HG03342 (cell line): Measurements from ENCODE around the gene OBSL1.

Experiments
- ATAC-seq: cut with Tn5 transposase; IDR thresholded peaks from one replicate; pipeline ENCODE4 v1.9.1; 2021; ENCODE audit warnings: mild to moderate bottlenecking, moderate library complexity; ENCODE audit not compliant: unreplicated experiment

The OBSL1 gene

DNA sequence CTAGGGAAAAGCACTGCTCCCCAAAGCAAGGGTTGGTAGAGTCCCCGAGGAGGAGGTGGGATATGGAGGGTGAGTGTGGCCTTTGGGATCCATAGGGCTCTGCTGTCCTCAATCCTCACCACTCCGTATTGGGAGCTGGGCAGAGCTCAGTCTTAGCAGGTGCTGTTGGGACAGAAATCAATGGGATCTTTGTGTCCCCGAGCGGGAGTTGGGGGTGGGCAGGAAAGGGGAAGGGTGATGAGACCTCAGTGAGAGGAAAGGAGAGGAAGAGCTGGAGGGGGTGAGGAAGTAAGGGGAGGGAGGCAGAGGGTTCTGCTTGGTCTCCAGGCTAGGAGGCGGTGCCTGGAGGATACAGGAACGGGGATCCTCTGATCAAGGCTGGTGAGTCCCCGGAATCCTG, 54.5 kb downstream of the OBSL1 start:
- no peak for ATAC-seq

- no peak for ATAC-seq
These were observed 55.3 kb downstream of the OBSL1 start for GRCh38 chr2:219515874-219516629.

GRCh38 chr2:219514836-219515235, 56.5 kb downstream of the OBSL1 start:
- no peak for ATAC-seq

DNA sequence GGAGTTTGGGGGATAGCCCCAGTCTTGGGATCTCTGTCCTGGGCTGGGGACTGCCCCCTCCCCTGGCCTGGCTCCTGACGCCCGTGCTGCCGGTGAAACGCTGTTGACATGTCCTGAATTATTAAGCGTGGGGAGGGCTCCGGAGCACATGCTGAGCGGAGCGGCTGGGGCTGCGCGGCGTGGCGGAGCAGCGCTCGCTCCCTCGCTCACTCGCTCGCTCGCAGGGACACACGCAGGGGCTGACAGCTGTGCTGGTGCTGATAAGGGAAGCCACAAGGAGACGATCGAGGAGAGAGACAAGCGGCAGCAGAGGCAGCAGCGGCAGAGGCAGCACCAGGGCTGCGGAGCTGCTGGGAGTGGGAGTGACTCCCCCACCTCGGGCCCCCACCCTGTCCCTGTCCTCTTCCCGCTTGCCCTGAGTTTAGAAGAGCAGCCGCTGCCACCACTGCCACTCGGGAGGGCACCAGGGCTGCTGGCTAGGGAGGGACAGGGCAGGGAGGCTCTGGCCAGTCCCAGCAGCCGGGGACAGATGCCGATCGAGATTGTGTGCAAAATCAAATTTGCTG, 57.1 kb downstream of the OBSL1 start, which contains the start of gene ASIC4:
TSS of gene ASIC4 (plus strand) at position 287 of the 566 bp plus-strand sequence. CDS start at position 530, 243 bp downstream.
- no peak for ATAC-seq

GRCh38 chr2:219513787-219514186, 57.6 kb downstream of the OBSL1 start:
- no peak for ATAC-seq

- ATAC-seq = no peak
These were observed 58.7 kb downstream of the OBSL1 start for GRCh38 chr2:219512524-219513216.

GRCh38 chr2:219511547-219512325, 59.6 kb downstream of the OBSL1 start:
- no peak for ATAC-seq

GRCh38 chr2:219510512-219511135, 60.7 kb downstream of the OBSL1 start:
- ATAC-seq = no peak

DNA sequence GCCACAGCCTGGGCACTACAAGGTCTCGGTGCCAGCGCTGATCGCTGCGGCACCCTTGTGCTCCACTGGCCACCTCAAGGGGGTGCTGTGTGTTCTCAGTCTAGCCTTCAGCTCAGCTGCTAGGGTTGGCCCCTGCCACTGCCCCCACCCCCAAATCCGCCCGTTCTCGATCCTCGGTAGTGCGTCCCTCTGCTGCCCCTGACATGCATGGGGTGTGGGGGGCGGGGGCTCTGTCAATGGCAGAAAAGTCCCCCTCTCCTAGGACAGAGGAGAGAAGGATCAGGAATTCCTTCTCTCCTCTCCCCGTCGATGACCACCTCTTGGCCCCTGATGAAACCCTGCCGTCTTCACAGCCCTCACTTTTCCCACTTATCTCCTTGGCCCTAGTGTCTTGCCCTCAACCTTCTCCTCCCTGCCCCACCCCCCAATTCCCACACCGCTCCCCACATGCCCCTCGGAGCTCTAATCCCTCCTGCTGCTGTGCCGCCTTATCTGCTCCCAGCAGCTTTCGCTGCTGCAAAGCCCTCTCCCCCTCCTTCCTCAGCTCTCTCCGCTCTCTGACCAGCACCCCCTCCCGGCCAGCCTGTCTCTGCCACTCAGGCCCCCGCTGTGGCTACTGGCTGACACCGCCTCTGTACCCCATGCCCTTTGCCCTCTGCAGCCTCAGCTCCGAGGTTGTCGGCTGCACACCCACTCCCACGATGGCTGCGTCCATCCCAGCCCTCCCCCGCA, 61.4 kb downstream of the OBSL1 start:
- peak; percentile 66 for ATAC-seq

DNA sequence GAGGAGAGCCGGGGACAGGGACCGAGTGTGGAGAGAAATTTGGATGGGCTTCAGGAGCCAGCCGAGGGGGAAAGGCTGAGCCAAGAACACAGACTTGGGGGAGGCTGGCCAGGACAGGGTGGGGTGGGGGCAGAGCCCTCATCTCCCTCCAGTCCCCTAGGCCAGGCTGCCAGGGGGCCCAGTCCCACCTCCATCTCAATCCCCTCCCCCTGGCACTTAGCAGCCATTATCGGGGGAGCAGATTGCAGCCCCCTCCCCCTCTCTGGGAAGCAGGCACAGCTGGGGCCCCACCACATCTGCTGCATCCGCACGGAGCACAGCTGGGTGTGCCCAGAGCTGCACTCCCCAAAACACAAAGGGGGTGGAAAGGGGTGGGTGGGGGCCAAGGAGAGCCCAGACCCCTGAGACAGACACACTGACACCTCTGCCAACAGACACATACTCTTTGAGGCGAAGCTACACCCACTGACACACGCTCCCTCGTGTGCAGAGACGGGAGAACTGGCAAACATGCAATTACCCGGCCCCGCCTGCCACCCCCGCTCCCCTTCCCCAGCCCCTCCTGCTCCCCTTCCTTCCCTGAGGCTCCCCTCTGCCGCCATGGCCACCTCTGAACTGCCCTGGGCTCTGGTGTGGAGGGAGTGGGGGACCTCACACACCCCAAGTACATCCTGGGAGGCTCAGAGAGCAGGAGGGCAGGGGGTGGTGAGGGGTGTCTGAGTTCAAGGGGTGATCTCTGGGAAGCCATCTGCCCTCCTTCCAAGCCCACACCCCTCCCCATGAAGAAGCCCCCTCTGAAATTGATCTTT, 62.2 kb downstream of the OBSL1 start:
- ATAC-seq = no peak

- ATAC-seq = no peak
These were observed 63.0 kb downstream of the OBSL1 start for GRCh38 chr2:219508444-219508734.

DNA sequence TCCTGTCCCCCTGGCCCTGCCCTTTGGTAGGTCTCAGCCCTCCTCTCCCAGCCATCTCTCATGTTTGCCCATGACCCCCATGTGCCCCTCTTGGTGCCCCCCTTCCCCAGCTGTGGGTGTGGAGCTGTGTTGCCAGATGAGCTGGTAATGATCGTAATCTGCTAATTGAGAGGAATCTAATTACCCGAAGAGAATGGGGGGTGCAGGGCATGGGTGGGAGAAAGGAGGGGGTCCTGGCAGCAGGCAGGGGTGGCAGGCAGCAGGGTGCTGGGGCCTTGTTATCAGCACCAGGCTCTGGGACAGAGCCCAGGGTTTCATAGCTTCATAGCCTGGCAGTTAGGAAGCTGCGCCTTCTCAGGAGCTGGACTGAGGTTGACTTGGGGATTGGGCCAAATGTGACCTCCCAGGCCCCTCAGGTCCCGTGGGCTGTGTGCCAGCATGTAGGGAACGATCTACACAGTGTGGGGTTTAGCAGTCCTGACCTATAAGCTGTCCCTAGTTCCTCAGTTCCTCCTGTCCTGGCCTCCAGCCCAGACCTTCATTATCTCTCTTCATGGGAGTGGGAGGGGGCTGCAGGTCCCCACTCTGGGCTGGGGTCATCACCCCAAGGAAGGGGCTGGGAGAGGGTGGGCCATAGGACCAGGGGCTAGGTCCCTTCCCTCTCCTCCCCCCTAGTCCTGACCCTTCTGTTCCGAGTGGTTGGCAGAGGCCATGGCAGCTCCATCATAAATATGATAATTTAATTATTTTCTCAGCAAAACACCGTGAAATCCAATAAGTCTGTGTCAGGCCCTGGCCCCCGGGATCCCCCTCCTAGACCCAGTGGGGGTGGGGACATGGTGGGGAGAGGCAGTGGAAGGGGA, 63.5 kb downstream of the OBSL1 start:
- ATAC-seq = no peak

- ATAC-seq = no peak
These were observed 64.4 kb downstream of the OBSL1 start for GRCh38 chr2:219506802-219507526.

DNA sequence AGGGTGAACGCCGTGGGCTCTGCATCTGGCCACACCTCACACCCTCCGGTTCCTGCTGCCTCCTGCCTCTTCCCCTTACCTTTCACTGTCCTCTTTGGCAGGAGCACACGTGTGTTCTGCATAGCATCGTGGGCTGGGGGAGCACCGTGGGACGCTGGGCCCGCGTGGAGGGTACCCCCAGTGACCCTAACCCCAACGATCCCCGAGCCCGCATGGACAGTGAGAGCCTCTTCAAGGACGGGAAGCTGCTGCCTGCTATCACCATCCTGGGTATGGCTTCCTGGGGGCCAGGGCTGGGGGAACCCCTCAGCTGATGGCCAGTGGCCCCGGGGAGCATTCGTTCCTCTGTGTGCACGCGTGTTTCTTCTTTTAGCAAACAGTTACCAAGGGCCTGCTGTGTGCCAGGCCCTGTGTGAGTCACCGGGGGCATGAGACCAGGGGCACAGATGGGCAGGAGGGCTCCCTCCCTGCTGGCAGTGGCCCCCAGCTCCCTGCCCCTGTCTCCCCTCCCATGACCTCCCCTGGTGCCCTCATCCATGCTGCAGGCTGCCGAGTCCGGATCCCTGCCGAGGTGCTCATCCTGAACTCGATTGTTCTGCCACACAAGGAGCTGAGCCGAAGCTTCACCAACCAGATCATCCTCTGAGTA, 65.1 kb downstream of the OBSL1 start:
- no peak for ATAC-seq

GRCh38 chr2:219505585-219505984, 65.8 kb downstream of the OBSL1 start:
- no peak for ATAC-seq

DNA sequence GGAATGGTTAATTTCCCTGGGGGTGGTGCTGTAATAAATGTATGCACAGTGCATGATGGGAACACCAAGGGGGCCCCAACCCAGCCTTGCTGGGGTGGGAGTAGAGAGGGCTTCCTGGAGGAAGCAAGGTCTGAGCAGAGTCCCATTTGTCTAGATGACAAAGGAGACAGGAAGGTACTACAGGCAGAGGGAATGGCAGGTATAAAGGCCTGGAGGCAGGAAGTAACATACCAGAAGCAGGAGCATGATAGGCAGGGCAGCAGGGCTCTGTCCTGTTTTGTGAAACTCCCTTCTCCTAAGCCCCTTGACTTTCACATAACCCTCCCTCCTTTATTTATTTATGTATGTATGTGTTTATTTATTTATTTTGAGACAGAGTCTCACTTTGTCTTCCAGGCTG, 68.7 kb downstream of the OBSL1 start:
- no peak for ATAC-seq

DNA sequence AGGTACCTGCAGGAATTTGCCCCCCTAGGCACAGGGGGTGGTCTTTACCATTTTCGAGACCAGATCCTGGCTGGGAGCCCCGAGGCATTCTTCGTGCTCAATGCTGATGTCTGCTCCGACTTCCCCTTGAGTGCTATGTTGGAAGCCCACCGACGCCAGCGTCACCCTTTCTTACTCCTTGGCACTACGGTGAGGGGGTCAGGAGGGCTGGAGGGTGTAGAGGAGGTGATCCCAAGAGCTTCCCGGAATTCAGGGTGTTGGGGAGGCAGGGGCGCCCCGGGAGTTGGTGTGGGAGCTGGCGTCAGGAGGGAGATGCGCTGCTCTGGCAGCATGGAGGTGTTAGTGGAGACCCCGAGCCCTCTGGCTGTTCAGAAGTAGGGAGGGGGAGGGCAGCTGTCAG, 69.5 kb downstream of the OBSL1 start:
- ATAC-seq = no peak
